SK-N-MC (cell line): ENCODE measurements around the gene DHRS7C.

ENCODE experiments used
- EZH2 ChIP-seq: fragments of 200-600 bp; sonication (generic); IDR thresholded peaks from one replicate; pipeline ENCODE4 v1.6.1; 2017; ENCODE audit warnings: antibody characterized with exemption
- FOXP2 ChIP-seq: optimal IDR thresholded peaks from 2 replicates; pipeline ENCODE3; 2011; ENCODE audit warnings: mild to moderate bottlenecking, moderate library complexity; ENCODE audit not compliant: insufficient read depth; ENCODE audit errors: extremely low read length, control extremely low read depth
- POLR2AphosphoS5 ChIP-seq: IDR thresholded peaks from 2 replicates; pipeline ENCODE4 v1.6.1; 2012; ENCODE audit warnings: mild to moderate bottlenecking, low read depth, low read length, borderline replicate concordance

DNA sequence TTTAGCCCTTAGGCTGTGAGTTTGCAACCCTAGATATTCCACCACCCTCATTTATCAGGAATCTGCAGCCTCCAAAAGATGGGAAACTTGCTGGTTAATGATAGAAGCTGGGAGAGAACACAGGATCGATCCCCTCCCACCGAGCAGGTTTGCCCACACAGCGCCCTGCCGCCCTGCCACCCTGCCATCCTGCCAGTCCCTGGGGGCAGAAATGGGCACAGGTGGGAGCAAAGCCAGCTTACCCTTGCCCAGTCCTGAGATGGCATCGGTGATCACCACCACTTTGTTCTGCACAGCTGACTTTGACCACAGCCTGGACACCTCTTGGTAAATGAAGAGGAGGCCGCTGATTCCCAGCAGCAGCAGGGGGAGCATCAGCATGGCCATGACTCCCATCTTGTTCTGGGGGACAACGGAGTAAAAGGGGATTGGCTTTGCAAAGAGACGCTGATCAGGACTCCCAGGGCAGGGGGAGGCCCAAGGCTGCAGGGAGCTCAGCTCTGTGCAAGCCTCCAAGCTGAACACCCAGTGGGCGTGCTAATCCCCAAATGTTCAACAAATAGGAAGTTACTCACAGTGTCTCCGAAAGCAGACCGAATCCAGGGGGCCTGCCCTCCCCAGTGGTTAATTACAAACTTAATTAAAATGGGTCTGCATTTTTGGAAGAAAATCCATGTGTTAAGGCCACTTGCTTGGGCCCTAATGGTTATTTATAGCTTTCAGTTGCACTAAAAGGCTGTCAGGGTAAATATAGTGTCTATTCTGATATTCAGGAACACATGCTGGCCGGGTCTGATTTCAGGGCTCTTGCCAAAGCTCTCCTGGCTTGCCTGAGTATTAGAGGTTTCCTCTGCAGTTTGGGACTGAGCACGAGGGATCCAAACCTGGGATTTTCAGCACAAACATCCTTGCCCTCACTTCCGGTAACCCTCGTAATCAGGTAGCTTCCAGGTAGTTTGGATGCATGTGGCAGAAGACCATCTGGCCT, at the start of gene DHRS7C:
- TF ChIP-seq EZH2: no peak
- TF ChIP-seq POLR2AphosphoS5: no peak
- no peak for TF ChIP-seq FOXP2
